Endothelial cell of umbilical vein (primary cell): ENCODE data around the gene THNSL1. TPM values are rescaled to one million over a fixed set of nuclear protein-coding genes. Genes with fewer than 3 reads are reported as not detected.

Source experiments
- Bru-seq: library from RNA; stranded (reverse); fragments of 400-500 nt; gene quantifications from one replicate; lab custom pipeline; 2021; lab: Mats Ljungman, UMichigan
- BruChase-seq, 2 experiments: library from RNA; stranded (reverse); fragments of 400-500 nt; gene quantifications; one replicate each; lab custom pipeline; 2021; lab: Mats Ljungman, UMichigan
- BruUV-seq: library from RNA; stranded (reverse); fragments of 400-500 nt; replicated peaks from 2 replicates; lab custom pipeline; 2021; lab: Mats Ljungman, UMichigan
- CTCF ChIA-PET: fragments of 300-600, 350-600 bp; sonication (Branson Sonifier 250); formaldehyde crosslinking; loops from one replicate; lab custom pipeline; 2021; ENCODE audit warnings: antibody characterized with exemption, inconsistent platforms; lab: Charles Lee
- POLR2A ChIA-PET: fragments of 300-600, 350-600 bp; sonication (Branson Sonifier 250); formaldehyde crosslinking; loops from one replicate; lab custom pipeline; 2021; ENCODE audit warnings: antibody characterized with exemption, inconsistent platforms; lab: Charles Lee
- DNase-seq: peaks from one replicate; pipeline ENCODE4 v3.0.0-alpha.2; 2011; ENCODE audit warnings: low read depth, low spot score
- FAIRE-seq: peaks from 2 replicates; lab custom pipeline; 2011; peaks lifted over from hg19 to GRCh38; lab: Jason Lieb, UNC
- H2AFZ ChIP-seq: 2 replicates; pipeline ENCODE4 v1.6.0; 2012; ENCODE audit warnings: low read depth, low read length, control low read depth, inconsistent platforms
- H3K27ac ChIP-seq: 2 replicates; pipeline ENCODE4 v1.5.1; 2011; ENCODE audit warnings: low read depth, mild to moderate bottlenecking, control low read depth, low read length, moderate library complexity; ENCODE audit not compliant: insufficient read depth
- H3K27me3 ChIP-seq, 2 experiments: 2 replicates each; pipeline versions ENCODE4 v1.6.0 to v1.6.1; 2011; ENCODE audit warnings: low read length in 2 of 2, mixed read lengths in 1 of 2; ENCODE audit not compliant: control insufficient read depth in 2 of 2, insufficient read depth in 2 of 2
- H3K36me3 ChIP-seq, 2 experiments: 2 replicates in 1 of 2; 3 replicates in 1 of 2; pipeline ENCODE4 v1.5.1; 2011; ENCODE audit warnings: low read length in 2 of 2, mild to moderate bottlenecking in 1 of 2, moderate library complexity in 1 of 2; ENCODE audit not compliant: control insufficient read depth in 2 of 2, insufficient read depth in 2 of 2; ENCODE audit errors: extremely low read depth in 1 of 2
- H3K4me1 ChIP-seq: 3 replicates; pipeline ENCODE4 v1.5.1; 2011; ENCODE audit warnings: mild to moderate bottlenecking, low read length; ENCODE audit not compliant: control insufficient read depth, insufficient read depth; ENCODE audit errors: extremely low read depth
- H3K4me2 ChIP-seq: 2 replicates; pipeline ENCODE4 v1.6.1; 2011; ENCODE audit warnings: low read length, control low read depth, mixed read lengths; ENCODE audit not compliant: insufficient read depth
- H3K4me3 ChIP-seq, 3 experiments: fragments of 200-600 bp in 1 of 3; sonication (generic), shearing (Covaris generic) in 1 of 3; replicated peaks in 1 of 3; 2 replicates each; pipeline ENCODE4 v1.5.1; 2011 to 2016; ENCODE audit warnings: control low read depth in 3 of 3, low read length in 3 of 3, mild to moderate bottlenecking in 2 of 3, inconsistent platforms in 1 of 3, low read depth in 1 of 3, moderate library complexity in 1 of 3; ENCODE audit not compliant: insufficient read depth in 1 of 3
- H3K79me2 ChIP-seq: 2 replicates; pipeline ENCODE4 v1.6.0; 2012; ENCODE audit warnings: low read length, inconsistent platforms; ENCODE audit not compliant: control insufficient read depth, insufficient read depth
- H3K9ac ChIP-seq: replicated peaks from 2 replicates; pipeline ENCODE3; 2011; ENCODE audit warnings: low read length, control low read depth; ENCODE audit not compliant: insufficient read depth; ENCODE audit errors: extremely low read depth
- H3K9me1 ChIP-seq: replicated peaks from 3 replicates; pipeline ENCODE4 v1.6.0; 2011; ENCODE audit warnings: mild to moderate bottlenecking, low read length; ENCODE audit not compliant: control insufficient read depth, insufficient read depth; ENCODE audit errors: extremely low read depth
- H3K9me3 ChIP-seq: replicated peaks from 2 replicates; pipeline ENCODE4 v1.5.1; 2012; ENCODE audit warnings: low read length, inconsistent platforms; ENCODE audit not compliant: control insufficient read depth, insufficient read depth
- H4K20me1 ChIP-seq: replicated peaks from 2 replicates; pipeline ENCODE3; 2011; ENCODE audit warnings: mild to moderate bottlenecking, low read length; ENCODE audit not compliant: control insufficient read depth, insufficient read depth; ENCODE audit errors: extremely low read depth
- EZH2 ChIP-seq: IDR thresholded peaks from 2 replicates; pipeline ENCODE4 v1.6.1; 2012; ENCODE audit warnings: borderline replicate concordance, low read depth, mild to moderate bottlenecking, moderate library complexity, low read length, inconsistent platforms; ENCODE audit not compliant: severe bottlenecking
- FOS ChIP-seq: IDR thresholded peaks from 2 replicates; pipeline ENCODE4 v1.6.1; 2011; ENCODE audit warnings: mild to moderate bottlenecking, low read length, moderate library complexity, borderline replicate concordance; ENCODE audit not compliant: insufficient read depth
- JUN ChIP-seq: IDR thresholded peaks from 2 replicates; pipeline ENCODE4 v1.6.1; 2011; ENCODE audit warnings: borderline replicate concordance, low read depth; ENCODE audit not compliant: insufficient read length, insufficient read depth
- MYC ChIP-seq: IDR thresholded peaks from one replicate; pipeline ENCODE4 v1.6.1; 2011; ENCODE audit warnings: mild to moderate bottlenecking, low read depth, low read length
- POLR2A ChIP-seq: IDR thresholded peaks from 2 replicates; pipeline ENCODE4 v1.6.1; 2012; ENCODE audit warnings: low read depth, mild to moderate bottlenecking, control low read depth, low read length
- POLR2AphosphoS5 ChIP-seq: IDR thresholded peaks from 2 replicates; pipeline ENCODE4 v1.6.1; 2012; ENCODE audit warnings: low read depth, mild to moderate bottlenecking, control low read depth, low read length, moderate library complexity; ENCODE audit not compliant: insufficient read depth
- dilution Hi-C: fragments of 300-500 bp; cut with MboI; formaldehyde crosslinking; loops from one replicate; pipeline ENCODE4 v1.15.0; 2019; ENCODE audit warnings: low sequenced_read_pairs; ENCODE audit not compliant: extremely low pct_ligation_motif_present
- intact Hi-C: fragments of 100-400 bp; cut with micrococcal nuclease; formaldehyde crosslinking; loops from one replicate; pipeline ENCODE4 v1.10.0; 2022
- long read RNA-seq: library from polyadenylated mRNA; stranded (forward); transcript quantifications from one replicate; pipeline ENCODE4 v2.0.0, GENCODE V29; 2021
- polyA minus RNA-seq, 3 experiments: library from RNA; depleted of rRNA, polyadenylated mRNA; stranded (reverse); fragments of >200 nt; gene quantifications; 1 replicate in 1 of 3; 2 replicates in 2 of 3; pipeline ENCODE4 v1.2.3, GENCODE V29; 2011
- polyA plus RNA-seq, 4 experiments: library from polyadenylated mRNA; depleted of rRNA in 3 of 4; stranded (reverse) in 3 of 4; unstranded in 1 of 4; fragments of >200 nt; gene quantifications; 2 replicates each; pipeline versions ENCODE4 v1.2.1 to v1.2.3, GENCODE V29; 2011 to 2012; ENCODE audit warnings: missing spikeins in 1 of 4
- total RNA-seq: library from RNA; stranded (reverse); gene quantifications from 2 replicates; pipeline ENCODE4 v1.2.3, GENCODE V29; 2021
- TF ChIP-seq, protein P1 (sequence below): IDR thresholded peaks from 2 replicates; pipeline ENCODE4 v1.6.1; 2011; ENCODE audit not compliant: insufficient read depth, insufficient read length

Gene THNSL1, protein sequence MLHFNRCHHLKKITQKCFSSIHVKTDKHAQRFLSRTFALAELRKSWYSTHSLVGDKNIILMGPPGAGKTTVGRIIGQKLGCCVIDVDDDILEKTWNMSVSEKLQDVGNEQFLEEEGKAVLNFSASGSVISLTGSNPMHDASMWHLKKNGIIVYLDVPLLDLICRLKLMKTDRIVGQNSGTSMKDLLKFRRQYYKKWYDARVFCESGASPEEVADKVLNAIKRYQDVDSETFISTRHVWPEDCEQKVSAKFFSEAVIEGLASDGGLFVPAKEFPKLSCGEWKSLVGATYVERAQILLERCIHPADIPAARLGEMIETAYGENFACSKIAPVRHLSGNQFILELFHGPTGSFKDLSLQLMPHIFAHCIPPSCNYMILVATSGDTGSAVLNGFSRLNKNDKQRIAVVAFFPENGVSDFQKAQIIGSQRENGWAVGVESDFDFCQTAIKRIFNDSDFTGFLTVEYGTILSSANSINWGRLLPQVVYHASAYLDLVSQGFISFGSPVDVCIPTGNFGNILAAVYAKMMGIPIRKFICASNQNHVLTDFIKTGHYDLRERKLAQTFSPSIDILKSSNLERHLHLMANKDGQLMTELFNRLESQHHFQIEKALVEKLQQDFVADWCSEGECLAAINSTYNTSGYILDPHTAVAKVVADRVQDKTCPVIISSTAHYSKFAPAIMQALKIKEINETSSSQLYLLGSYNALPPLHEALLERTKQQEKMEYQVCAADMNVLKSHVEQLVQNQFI
- total RNA-seq, result 1.9 and 2.1 TPM in 2 replicates
- 0.38 and 0.52 TPM in 2 replicates for polyA plus RNA-seq
- polyA plus RNA-seq (2011; cell fraction: cytosol; rRNA removed), result 0.74 and 0.80 TPM in 2 replicates
- polyA plus RNA-seq (2011; cell fraction: nucleus; rRNA removed), result 0.52 and 0.58 TPM in 2 replicates
- 2.5 and 2.8 TPM in 2 replicates for polyA plus RNA-seq (2012)
- polyA minus RNA-seq, result 0.75 and 0.79 TPM in 2 replicates
- polyA minus RNA-seq (2011; cell fraction: cytosol; rRNA and poly(A)+ RNA removed), result 0.72 TPM
- polyA minus RNA-seq (2011; cell fraction: nucleus; rRNA and poly(A)+ RNA removed), result 0.38 TPM in 2 replicates
- percentile 49 among the genes with signal in this experiment for Bru-seq, nascent RNA
- BruChase-seq, experiment 1, labeled RNA remaining after a 6-hour chase, result percentile 41 among the genes with signal in this experiment
- BruChase-seq, experiment 2, labeled RNA remaining after a 2-hour chase, result percentile 55 among the genes with signal in this experiment
- long read RNA-seq, transcript THNSL1-201 (3 exons, 3,691 nt), result major isoform, 5 of 6 reads
- long read RNA-seq, partial matches to known transcripts, result 0 of 6 reads
- long read RNA-seq, other reads (novel, unspliced or antisense), result 0 of 6 reads

DNA sequence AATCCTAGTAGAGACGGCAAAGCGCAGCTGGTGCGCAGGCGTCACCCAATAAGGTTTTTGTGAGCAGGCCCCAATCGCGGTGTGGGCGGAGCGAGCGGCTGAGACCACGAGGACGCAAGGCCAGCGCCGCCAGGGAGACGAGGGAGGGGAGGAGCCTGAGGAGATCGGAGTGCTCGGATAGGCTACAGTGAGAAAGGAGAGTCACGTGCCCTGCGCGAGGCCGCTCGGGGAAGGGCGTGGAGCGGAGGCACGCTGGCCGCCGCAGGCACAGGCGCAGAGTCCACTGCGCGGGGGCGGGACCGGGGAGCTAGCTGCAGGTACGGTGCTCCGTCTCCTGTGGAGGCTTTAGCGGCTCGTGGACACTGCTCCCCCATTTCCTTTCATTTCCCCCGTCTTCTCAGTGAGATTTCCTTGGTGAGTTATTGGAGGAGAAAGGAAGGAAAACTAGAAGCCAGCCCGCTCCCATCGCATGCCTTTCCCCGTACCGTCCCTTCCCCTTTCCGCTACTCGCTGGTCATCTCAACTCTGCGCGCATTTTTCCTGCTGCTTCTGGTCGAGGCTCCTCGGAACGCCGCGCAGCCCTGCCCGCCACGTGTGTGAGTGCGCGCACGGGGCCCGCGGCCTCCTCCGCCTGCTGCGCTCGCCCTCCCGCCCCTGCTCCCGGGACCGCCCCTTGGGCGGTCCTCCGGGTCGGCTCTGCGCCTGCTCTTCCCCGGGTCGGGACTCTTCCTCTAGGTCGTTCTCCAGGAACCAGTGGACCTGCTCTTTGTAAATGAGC is at the start of gene THNSL1:
TSS of gene THNSL1 (plus strand) at position 237 of the 778 bp plus-strand sequence. CDS start 6,612 bp downstream, outside the sequence.
- Histone ChIP-seq H3K4me3 (peak within 1 kb of the TSS; percentile 50 to 85 (median 62)), H2AFZ (peak within 1 kb of the TSS; percentile 93), H3K4me2 (peak within 1 kb of the TSS; percentile 99), H3K9me1 (no peaks in the 10 kb centered on the region), H3K27ac (peak within 1 kb of the TSS; percentile 88), H4K20me1 (no peaks in the 10 kb centered on the region), H3K27me3 (no peaks in the 10 kb centered on the region), H3K9me3 (no peaks in the 10 kb centered on the region), H3K79me2 (no peaks in the 10 kb centered on the region), H3K9ac (peak within 1 kb of the TSS; percentile 81), H3K4me1 (peaks cover 17% of the 10 kb centered on the region), H3K36me3 (no peaks in the 10 kb centered on the region)
- no peak for TF ChIP-seq EZH2
- no peak for TF ChIP-seq JUN
- TF ChIP-seq, protein P1, sequence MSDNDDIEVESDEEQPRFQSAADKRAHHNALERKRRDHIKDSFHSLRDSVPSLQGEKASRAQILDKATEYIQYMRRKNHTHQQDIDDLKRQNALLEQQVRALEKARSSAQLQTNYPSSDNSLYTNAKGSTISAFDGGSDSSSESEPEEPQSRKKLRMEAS, result peak; percentile 98
- no peak for TF ChIP-seq FOS
- TF ChIP-seq POLR2A, result peak; percentile 83
- peak; percentile 72 for TF ChIP-seq POLR2AphosphoS5
- TF ChIP-seq MYC, result peak; percentile 88
- ChIA-PET POLR2A (interaction anchor here (0.6 to 1.0 kb wide), 2 partner anchors 172 to 292 kb away, joined by 4 to 6 read pairs; no protein-coding TSS in a partner anchor), CTCF (interaction anchor here (1.1 to 1.7 kb wide), 3 partner anchors 8 to 374 kb away, joined by 3 to 11 read pairs (median 4); no protein-coding TSS in a partner anchor)
- intact Hi-C loops, result loop anchor here (1.0 to 5.0 kb wide), 5 partner anchors 46 to 373 kb away; partner anchors contain the start of gene PRTFDC1
- dilution Hi-C loops, result no loop called here
- BruUV-seq, result TSS peak; percentile 80
- peak; percentile 99 for DNase-seq
- peak; percentile 88 for FAIRE-seq
